ENCODE data around the gene LHPP.

LHPP gene

DNA sequence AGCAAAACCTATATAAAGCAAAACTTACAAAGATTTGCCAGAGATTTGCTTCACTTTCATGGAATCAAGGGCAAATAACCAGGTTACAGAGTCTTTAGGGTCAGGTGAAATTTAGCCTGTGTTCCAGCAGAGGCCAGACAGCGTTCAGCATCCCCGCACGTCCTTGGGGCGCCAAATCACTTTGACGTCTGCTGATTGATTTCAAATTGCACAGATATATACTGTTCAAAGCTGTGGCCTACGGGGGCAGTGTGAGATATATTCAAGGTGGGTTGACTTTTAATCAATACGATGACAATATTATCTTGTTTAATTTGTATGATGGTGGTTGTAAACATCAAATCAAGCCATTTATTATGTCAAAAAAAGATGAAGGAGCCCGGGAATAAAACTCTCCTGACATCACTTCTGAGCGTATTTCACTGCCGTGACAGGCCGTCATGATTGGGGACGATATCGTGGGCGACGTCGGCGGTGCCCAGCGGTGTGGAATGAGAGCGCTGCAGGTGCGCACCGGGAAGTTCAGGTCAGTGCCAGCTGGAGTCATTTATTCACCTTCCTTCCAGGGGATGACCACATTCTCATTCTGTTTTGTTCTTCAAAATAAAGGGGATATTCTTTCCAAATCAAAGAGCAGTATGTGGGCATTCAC is 55.2 kb downstream of the LHPP start:
- in situ Hi-C loops (cut with HindIII; ENCODE audit: low pct_ligation_motif_present, low sequenced_read_pairs): no loop called here
- no peak overlapping the region for H3K4me3 ChIP-seq (ENCODE audit: low read depth, low read length)

DNA sequence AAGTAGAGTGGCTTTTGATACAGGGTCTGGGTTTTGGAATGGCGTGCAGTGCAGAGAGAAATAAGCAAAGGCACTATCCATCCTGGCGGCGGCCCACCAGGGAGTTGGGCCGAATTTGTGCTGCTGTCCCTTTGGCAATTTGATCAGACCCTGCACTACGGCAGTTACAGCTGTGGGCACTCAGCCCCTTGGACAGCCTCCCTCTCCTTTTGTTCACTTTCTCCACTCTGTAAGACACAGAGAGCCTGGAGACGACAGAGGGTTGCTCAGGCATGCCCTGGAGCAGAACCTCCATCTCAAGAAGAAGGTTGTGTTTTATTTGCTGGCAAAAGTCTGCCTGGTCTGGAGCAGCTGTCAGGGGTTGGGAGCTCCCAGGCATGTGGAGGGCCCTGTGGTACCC is 55.8 kb downstream of the LHPP start:
- no peak for DNase-seq
- Histone ChIP-seq H3K27me3 (replicated peaks) (no peaks in the 10 kb centered on the region), H3K4me3 (ENCODE audit: low read depth, low read length) (no peak overlapping the region), H3K36me3 (replicated peaks) (no peaks in the 10 kb centered on the region), H3K27ac (no peak overlapping the region)
- in situ Hi-C loops (cut with HindIII; ENCODE audit: low pct_ligation_motif_present, low sequenced_read_pairs): no loop called here
- TF ChIP-seq, protein P1, sequence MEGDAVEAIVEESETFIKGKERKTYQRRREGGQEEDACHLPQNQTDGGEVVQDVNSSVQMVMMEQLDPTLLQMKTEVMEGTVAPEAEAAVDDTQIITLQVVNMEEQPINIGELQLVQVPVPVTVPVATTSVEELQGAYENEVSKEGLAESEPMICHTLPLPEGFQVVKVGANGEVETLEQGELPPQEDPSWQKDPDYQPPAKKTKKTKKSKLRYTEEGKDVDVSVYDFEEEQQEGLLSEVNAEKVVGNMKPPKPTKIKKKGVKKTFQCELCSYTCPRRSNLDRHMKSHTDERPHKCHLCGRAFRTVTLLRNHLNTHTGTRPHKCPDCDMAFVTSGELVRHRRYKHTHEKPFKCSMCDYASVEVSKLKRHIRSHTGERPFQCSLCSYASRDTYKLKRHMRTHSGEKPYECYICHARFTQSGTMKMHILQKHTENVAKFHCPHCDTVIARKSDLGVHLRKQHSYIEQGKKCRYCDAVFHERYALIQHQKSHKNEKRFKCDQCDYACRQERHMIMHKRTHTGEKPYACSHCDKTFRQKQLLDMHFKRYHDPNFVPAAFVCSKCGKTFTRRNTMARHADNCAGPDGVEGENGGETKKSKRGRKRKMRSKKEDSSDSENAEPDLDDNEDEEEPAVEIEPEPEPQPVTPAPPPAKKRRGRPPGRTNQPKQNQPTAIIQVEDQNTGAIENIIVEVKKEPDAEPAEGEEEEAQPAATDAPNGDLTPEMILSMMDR (IDR thresholded peaks at IDR 0.05; ENCODE audit: low read depth, low read length, missing control alignments): no peak

More for the DNA sequence above, 55.2 kb downstream of the LHPP start:
- TF ChIP-seq, protein P1 (IDR thresholded peaks at IDR 0.05; ENCODE audit: low read depth, low read length, missing control alignments): no peak
- H3K27me3 ChIP-seq (replicated peaks): no peaks in the 10 kb centered on the region
- H3K36me3 ChIP-seq (replicated peaks): no peaks in the 10 kb centered on the region
- DNase-seq: no peak
- H3K27ac ChIP-seq: no peak overlapping the region

DNA sequence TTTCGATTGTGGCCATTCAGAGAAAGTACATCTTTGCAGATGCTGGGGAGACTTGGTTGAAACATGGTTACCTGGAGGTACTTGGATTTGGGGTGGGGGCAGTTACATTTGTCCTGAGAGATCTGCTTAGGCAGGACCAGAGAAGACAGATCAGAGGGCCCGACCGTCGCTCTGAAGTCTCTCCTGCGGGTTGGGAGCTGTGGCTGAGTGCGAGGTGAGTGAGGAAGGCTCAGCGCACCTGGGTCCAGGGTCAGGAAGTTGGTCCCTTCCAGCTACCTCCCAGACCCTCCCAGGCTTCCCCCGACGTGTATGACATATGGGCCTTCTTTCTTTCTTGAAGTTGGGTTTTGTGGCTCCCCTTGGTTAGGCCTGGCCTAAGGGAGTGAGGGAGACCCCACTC is 56.3 kb downstream of the LHPP start:
- Histone ChIP-seq H3K4me3 (ENCODE audit: low read depth, low read length) (no peak overlapping the region), H3K27me3 (replicated peaks) (no peaks in the 10 kb centered on the region), H3K36me3 (replicated peaks) (no peaks in the 10 kb centered on the region), H3K27ac (no peak overlapping the region)
- no peak for DNase-seq
- in situ Hi-C loops (cut with HindIII; ENCODE audit: low pct_ligation_motif_present, low sequenced_read_pairs): no loop called here
- TF ChIP-seq, protein P1 (IDR thresholded peaks at IDR 0.05; ENCODE audit: low read depth, low read length, missing control alignments): no peak

DNA sequence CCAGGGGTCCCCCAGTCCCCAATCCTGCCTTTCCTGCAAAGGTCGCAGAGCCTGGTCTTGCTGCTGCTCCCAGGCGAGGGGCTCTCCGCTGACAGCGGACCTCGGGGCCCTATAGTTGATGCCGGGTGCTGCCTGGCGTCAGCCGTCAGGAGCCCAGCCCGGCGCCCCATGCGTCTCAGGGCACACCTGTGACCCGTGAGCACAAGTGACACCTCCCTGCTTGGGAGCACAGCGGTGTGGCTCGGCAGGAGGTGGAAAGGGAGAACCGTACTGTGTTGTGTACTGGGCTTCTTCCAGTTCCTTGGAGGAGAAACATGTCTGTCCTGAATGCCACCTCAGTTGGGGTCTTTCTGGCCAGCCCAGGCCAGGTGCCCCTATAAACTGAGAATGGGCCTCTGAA is 56.7 kb downstream of the LHPP start:
- in situ Hi-C loops (cut with HindIII; ENCODE audit: low pct_ligation_motif_present, low sequenced_read_pairs): no loop called here
- TF ChIP-seq, protein P1 (IDR thresholded peaks at IDR 0.05; ENCODE audit: low read depth, low read length, missing control alignments): no peak
- H3K27me3 ChIP-seq (replicated peaks): no peaks in the 10 kb centered on the region
- H3K4me3 ChIP-seq (ENCODE audit: low read depth, low read length): no peak overlapping the region
- no peak for DNase-seq
- no peaks in the 10 kb centered on the region for H3K36me3 ChIP-seq (replicated peaks)
- no peak overlapping the region for H3K27ac ChIP-seq

DNA sequence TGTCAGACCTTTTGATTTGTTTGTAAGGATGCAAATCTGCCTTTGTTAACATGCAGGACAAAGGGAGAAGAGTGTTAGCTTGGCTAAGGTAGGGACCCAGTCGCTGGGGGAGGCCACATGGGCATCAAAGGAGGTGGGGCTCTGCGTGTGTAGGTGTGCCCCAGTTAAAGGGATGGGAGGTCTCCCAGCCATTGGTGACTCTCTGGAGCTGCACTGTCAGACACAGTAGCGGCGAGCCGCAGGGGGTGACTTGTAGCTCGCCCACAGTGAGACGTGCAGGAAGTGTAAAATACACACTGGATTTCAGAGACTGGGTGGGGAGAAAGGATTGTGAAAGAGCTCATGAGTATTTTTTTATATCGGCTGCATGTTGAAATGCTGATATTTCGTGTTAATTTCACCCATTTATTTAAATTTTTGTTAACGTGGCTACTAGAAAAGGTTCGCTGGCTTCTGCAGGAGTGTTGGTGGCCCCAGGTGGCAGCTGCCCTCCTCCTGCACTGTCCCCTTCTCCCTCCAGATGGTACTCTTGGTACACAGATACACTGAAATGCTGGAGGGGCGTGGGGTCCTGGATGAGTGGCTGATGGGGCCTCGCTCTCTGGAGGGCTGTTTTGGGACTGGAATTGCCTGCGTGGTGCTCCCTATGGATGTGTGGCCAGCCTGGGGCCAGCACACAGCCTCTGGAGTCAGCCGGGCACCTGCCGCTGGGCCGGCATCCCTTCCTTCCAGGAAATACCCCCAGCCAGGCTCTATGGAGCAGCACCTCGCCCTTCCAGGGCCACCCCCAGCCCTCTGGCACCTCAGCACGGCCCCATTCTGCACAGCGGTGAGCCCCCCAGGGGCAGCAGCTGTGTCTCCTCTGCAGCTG is 59.2 kb downstream of the LHPP start:
- H3K27ac ChIP-seq: no peak overlapping the region
- no peak overlapping the region for H3K4me3 ChIP-seq (ENCODE audit: low read depth, low read length)
- TF ChIP-seq, protein P1 (IDR thresholded peaks at IDR 0.05; ENCODE audit: low read depth, low read length, missing control alignments): no peak
- H3K36me3 ChIP-seq (replicated peaks): no peaks in the 10 kb centered on the region
- DNase-seq: peak; percentile 25
- in situ Hi-C loops (cut with HindIII; ENCODE audit: low pct_ligation_motif_present, low sequenced_read_pairs): no loop called here
- H3K27me3 ChIP-seq (replicated peaks): no peaks in the 10 kb centered on the region
